Measurements from ENCODE around the gene CDH23. TPM values are rescaled to one million over a fixed set of nuclear protein-coding genes. Genes with fewer than 3 reads are reported as not detected.

Gene CDH23
- total and polyA plus RNA-seq, 10 of the 15 experiments (the other 5 are each of a cell fraction or from before 2014, with no cell fraction given) = 0.09 to 0.40 (median 0.15) TPM; not detected in 1

GRCh38 chr10:71615538-71616329 is 219.0 kb downstream of the CDH23 start:
- no peaks in the 10 kb centered on the region for H3K4me1 ChIP-seq (ENCODE audit: control insufficient read depth, insufficient read depth, low read length)
- no peaks in the 10 kb centered on the region; a peak in 2 of 4 replicates for H3K27me3 ChIP-seq (replicated peaks in 1 of 2; ENCODE audit: control insufficient read depth in 2 of 2, insufficient read depth in 2 of 2, low read length in 1 of 2)
- WGBS (ENCODE audit: insufficient coverage, insufficient replicate concordance, low lambda C conversion rate, missing lambda C conversion rate) = 44% methylated on average over 24 of the region's 24 CpGs
- H4K20me1 ChIP-seq (ENCODE audit: control insufficient read depth, insufficient read depth) = no peaks in the 10 kb centered on the region
- no peak for DNase-seq (ENCODE audit: low read depth, low spot score)
- no peaks in the 10 kb centered on the region for H3K79me2 ChIP-seq (ENCODE audit: control insufficient read depth, insufficient read depth, low read length)
- CTCF ChIA-PET = interaction anchor here (1.4 to 2.4 kb wide), 2 partner anchors 93 to 237 kb away, joined by 3 to 9 read pairs; no protein-coding TSS in a partner anchor
- SMC1A ChIA-PET (ENCODE audit: uncharacterized antibody, unreplicated experiment) = no interaction called here
- no peak overlapping the region for H3K9ac ChIP-seq (ENCODE audit: control insufficient read depth, insufficient read depth, low read length)
- RAD21 ChIA-PET (ENCODE audit: unreplicated experiment) = interaction anchor here (1.0 kb wide), 1 partner anchor 81 kb away, joined by 5 read pairs; no protein-coding TSS in a partner anchor
- H3K27ac ChIP-seq (ENCODE audit: control insufficient read depth, insufficient read depth) = no peak overlapping the region
- no peaks in the 10 kb centered on the region for H3K9me3 ChIP-seq (replicated peaks; ENCODE audit: control insufficient read depth, insufficient read depth, low read length)
- no peak for FAIRE-seq
- H3K36me3 ChIP-seq (ENCODE audit: control insufficient read depth in 2 of 2, insufficient read depth in 2 of 2, low read length in 1 of 2) = no peaks in the 10 kb centered on the region
- H3K4me2 ChIP-seq (ENCODE audit: control insufficient read depth, insufficient read depth) = no peak overlapping the region
- no peak overlapping the region for H3K4me3 ChIP-seq
- intact Hi-C loops (cut with micrococcal nuclease; ENCODE audit: unreplicated experiment) = no loop called here
- no peak overlapping the region for H2AFZ ChIP-seq (ENCODE audit: control insufficient read depth, low read depth, low read length)
- BruUV-seq (replicated peaks) = no TSS peak
- POLR2A ChIA-PET = no interaction called here
- ATAC-seq = no peak
- in situ Hi-C loops (cut with MboI) = no loop called here
- TF ChIP-seq BCLAF1 (IDR thresholded peaks at IDR 0.05) = no peak
- no peak for TF ChIP-seq NKRF (conservative IDR thresholded peaks at IDR 0.05)
- TF ChIP-seq FOS (IDR thresholded peaks at IDR 0.05; ENCODE audit: borderline replicate concordance, extremely low read depth, insufficient read length) = no peak
- no peak for TF ChIP-seq BCL11A (IDR thresholded peaks at IDR 0.05; ENCODE audit: low read depth, low read length)
- no peak for TF ChIP-seq CUX1 (IDR thresholded peaks at IDR 0.05; ENCODE audit: insufficient replicate concordance, low read depth, low read length)
- no peak for TF ChIP-seq TBL1XR1 (IDR thresholded peaks at IDR 0.05; ENCODE audit: low read depth, low read length)
- TF ChIP-seq E2F8 (IDR thresholded peaks at IDR 0.05; ENCODE audit: low read depth, partially characterized antibody) = no peak
- TF ChIP-seq SUPT20H (IDR thresholded peaks at IDR 0.05; ENCODE audit: borderline replicate concordance, control insufficient read depth, low read depth, low read length) = no peak
- TF ChIP-seq TARDBP (IDR thresholded peaks at IDR 0.05; ENCODE audit: borderline replicate concordance) = no peak

Measured in GM12878 (cell line).